CD4-positive, alpha-beta T cell treated with Interferon alpha-2 for 1 hour (primary cell): Measurements from ENCODE around the gene FFAR3.

Experiments used
- DNase-seq, 2 donors: peaks; one replicate each; pipeline ENCODE4 v3.0.0-alpha.2; 2020 to 2022

FFAR3 gene

GRCh38 chr19:35331551-35332214 is 26.6 kb upstream of the FFAR3 start:
- DNase-seq = no peak

GRCh38 chr19:35332817-35333216 is 25.4 kb upstream of the FFAR3 start:
- DNase-seq = peak in 1 of 2 donors; percentile 26

- no peak for DNase-seq
Measured at GRCh38 chr19:35334144-35334753, 24.0 kb upstream of the FFAR3 start.

GRCh38 chr19:35336166-35336955 is 21.9 kb upstream of the FFAR3 start:
- no peak for DNase-seq

GRCh38 chr19:35337097-35337983 is 20.9 kb upstream of the FFAR3 start:
- DNase-seq = no peak

GRCh38 chr19:35337984-35338296 is 20.3 kb upstream of the FFAR3 start:
- no peak for DNase-seq

GRCh38 chr19:35340431-35340830 is 17.8 kb upstream of the FFAR3 start:
- no peak for DNase-seq

GRCh38 chr19:35341006-35341405 is 17.3 kb upstream of the FFAR3 start:
- DNase-seq = no peak

GRCh38 chr19:35341565-35342225 is 16.6 kb upstream of the FFAR3 start:
- no peak for DNase-seq

GRCh38 chr19:35342430-35342829 is 15.8 kb upstream of the FFAR3 start:
- DNase-seq = no peak

GRCh38 chr19:35344511-35345031 is 13.7 kb upstream of the FFAR3 start:
- no peak for DNase-seq

GRCh38 chr19:35345671-35346111 is 12.6 kb upstream of the FFAR3 start:
- no peak for DNase-seq

- peak; percentile 83 to 85 for DNase-seq
Measured at GRCh38 chr19:35346193-35347052, 11.8 kb upstream of the FFAR3 start.

- DNase-seq = peak; percentile 64 to 83
Measured at GRCh38 chr19:35347171-35347929, 10.9 kb upstream of the FFAR3 start, which contains the start of gene FFAR1. Gene FFAR1, plus strand, starts transcription at chr19:35347902. Its CDS starts 3,650 bp downstream, at chr19:35351552.

- DNase-seq = no peak
Measured at GRCh38 chr19:35347930-35348298, 10.3 kb upstream of the FFAR3 start.

- DNase-seq = no peak
Measured at GRCh38 chr19:35348911-35349611, 9.2 kb upstream of the FFAR3 start.

- DNase-seq = no peak
Measured at GRCh38 chr19:35349614-35350521, 8.4 kb upstream of the FFAR3 start.

- DNase-seq = no peak
Measured at GRCh38 chr19:35350591-35350990, 7.7 kb upstream of the FFAR3 start.
